HL-60 (cell line): ENCODE measurements around the gene ARHGAP20.

ENCODE experiments used
- DNase-seq, 2 experiments: peaks; one replicate each; pipeline ENCODE4 v3.0.0-alpha.2; 2010 to 2020; ENCODE audit warnings: low read depth in 1 of 2, low spot score in 1 of 2
- H3K27ac ChIP-seq: fragments of 250-450 bp; sonication (Bioruptor Pico); replicated peaks from 2 replicates; pipeline ENCODE4 v1.5.1; 2020; ENCODE audit warnings: mild to moderate bottlenecking, moderate library complexity
- H3K27me3 ChIP-seq: fragments of 250-450 bp; sonication (Bioruptor Pico); 2 replicates; pipeline ENCODE4 v1.5.1; 2021; ENCODE audit warnings: mild to moderate bottlenecking, moderate library complexity; ENCODE audit not compliant: insufficient read depth, poor library complexity, severe bottlenecking
- H3K4me3 ChIP-seq: replicated peaks from 2 replicates; pipeline ENCODE4 v1.5.1; 2011; ENCODE audit warnings: mild to moderate bottlenecking, control low read depth, low read length; ENCODE audit not compliant: insufficient read depth
- CTCF ChIP-seq: IDR thresholded peaks from one replicate; pipeline ENCODE4 v1.5.1; 2011; ENCODE audit warnings: low read length, control low read depth, inconsistent platforms; ENCODE audit not compliant: insufficient read depth
- GABPA ChIP-seq: IDR thresholded peaks from 2 replicates; pipeline ENCODE4 v1.6.1; 2012; ENCODE audit warnings: low read depth
- POLR2AphosphoS5 ChIP-seq: IDR thresholded peaks from 2 replicates; pipeline ENCODE4 v1.6.1; 2012; ENCODE audit warnings: low read depth
- SPI1 ChIP-seq: IDR thresholded peaks from 2 replicates; pipeline ENCODE4 v1.6.1; 2012; ENCODE audit warnings: low read depth, mild to moderate bottlenecking, borderline replicate concordance
- TF ChIP-seq, protein P1 (sequence below): IDR thresholded peaks from 2 replicates; pipeline ENCODE4 v1.6.1; 2012; ENCODE audit warnings: low read depth; ENCODE audit not compliant: insufficient replicate concordance

Gene ARHGAP20

GRCh38 chr11:110582728-110583432 lies 129.4 kb downstream of the ARHGAP20 start:
- Histone ChIP-seq H3K27ac (no peak overlapping the region), H3K27me3 (no peaks in the 10 kb centered on the region), H3K4me3 (no peak overlapping the region)
- TF ChIP-seq SPI1 (no peak), GABPA (no peak), CTCF (no peak), POLR2AphosphoS5 (no peak)
- TF ChIP-seq, protein P1, sequence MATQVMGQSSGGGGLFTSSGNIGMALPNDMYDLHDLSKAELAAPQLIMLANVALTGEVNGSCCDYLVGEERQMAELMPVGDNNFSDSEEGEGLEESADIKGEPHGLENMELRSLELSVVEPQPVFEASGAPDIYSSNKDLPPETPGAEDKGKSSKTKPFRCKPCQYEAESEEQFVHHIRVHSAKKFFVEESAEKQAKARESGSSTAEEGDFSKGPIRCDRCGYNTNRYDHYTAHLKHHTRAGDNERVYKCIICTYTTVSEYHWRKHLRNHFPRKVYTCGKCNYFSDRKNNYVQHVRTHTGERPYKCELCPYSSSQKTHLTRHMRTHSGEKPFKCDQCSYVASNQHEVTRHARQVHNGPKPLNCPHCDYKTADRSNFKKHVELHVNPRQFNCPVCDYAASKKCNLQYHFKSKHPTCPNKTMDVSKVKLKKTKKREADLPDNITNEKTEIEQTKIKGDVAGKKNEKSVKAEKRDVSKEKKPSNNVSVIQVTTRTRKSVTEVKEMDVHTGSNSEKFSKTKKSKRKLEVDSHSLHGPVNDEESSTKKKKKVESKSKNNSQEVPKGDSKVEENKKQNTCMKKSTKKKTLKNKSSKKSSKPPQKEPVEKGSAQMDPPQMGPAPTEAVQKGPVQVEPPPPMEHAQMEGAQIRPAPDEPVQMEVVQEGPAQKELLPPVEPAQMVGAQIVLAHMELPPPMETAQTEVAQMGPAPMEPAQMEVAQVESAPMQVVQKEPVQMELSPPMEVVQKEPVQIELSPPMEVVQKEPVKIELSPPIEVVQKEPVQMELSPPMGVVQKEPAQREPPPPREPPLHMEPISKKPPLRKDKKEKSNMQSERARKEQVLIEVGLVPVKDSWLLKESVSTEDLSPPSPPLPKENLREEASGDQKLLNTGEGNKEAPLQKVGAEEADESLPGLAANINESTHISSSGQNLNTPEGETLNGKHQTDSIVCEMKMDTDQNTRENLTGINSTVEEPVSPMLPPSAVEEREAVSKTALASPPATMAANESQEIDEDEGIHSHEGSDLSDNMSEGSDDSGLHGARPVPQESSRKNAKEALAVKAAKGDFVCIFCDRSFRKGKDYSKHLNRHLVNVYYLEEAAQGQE, result no peak
- no peak for DNase-seq

DNA sequence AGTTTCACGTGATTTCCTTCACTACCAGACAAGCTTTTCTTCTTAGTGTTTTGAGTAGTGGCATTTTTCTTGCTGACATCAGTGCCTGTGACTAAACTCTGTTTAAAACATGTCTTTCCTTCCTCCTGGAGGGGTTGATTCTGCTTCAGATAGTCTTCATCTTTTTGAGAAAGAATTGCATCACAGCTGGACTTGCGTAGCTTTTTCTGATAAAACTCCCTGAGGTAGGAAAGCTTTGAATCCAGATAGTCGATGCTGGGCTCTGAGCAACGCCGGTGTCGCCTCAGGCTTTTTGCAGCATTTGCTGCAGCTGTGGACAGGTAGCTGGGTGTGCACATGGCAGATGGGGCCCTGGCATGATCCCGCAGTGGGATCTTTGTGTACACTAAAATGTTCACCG lies 131.7 kb downstream of the ARHGAP20 start:
- Histone ChIP-seq H3K4me3 (no peak overlapping the region), H3K27me3 (no peaks in the 10 kb centered on the region), H3K27ac (no peak overlapping the region)
- DNase-seq, result no peak
- TF ChIP-seq, protein P1, result no peak
- TF ChIP-seq POLR2AphosphoS5 (no peak), GABPA (no peak), SPI1 (no peak), CTCF (no peak)

- H3K27ac ChIP-seq, result no peak overlapping the region
- H3K4me3 ChIP-seq, result no peak overlapping the region
- H3K27me3 ChIP-seq, result no peaks in the 10 kb centered on the region
- no peak for TF ChIP-seq CTCF
- DNase-seq, result no peak
Observed at GRCh38 chr11:110573411-110573810, 138.8 kb downstream of the ARHGAP20 start.
